ENCODE results near the gene PLA2G4C. TPM values are rescaled to one million over a fixed set of nuclear protein-coding genes. Genes with fewer than 3 reads are reported as not detected.
"Not testable (repeated sequence)": the region's sequence is repeated elsewhere in the genome, so short reads cannot be mapped to it uniquely, and the experiment has no call there.

The PLA2G4C gene
- total RNA-seq, 4 donors from 2014 or later, result 4.6 to 21.0 (median 12.4) TPM

DNA sequence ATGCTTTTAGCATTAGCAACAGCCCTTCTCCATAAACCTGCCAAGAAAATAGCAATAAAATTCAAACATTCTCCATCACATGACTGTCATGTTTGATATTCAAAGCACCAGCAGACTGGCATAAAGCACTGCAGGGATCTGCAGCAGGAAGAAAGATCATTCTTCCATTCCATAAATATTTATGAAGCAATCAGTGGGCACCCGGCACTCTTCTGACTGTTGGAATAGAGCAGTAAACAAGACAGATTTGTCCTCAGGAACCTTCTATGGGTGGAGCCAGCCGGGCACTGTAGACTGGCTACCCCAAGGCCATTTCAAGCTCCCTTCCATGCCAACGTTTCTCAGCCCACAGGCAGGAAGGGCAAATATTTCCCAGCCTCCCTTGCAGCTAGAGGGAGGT, 25.5 kb downstream of the PLA2G4C start:
- Histone ChIP-seq H3K4me3 (no peak overlapping the region), H3K27me3 (no peaks in the 10 kb centered on the region), H3K27ac (no peak overlapping the region), H3K9me3 (peaks cover 0 to 11% (median 0%) of the 10 kb centered on the region in 4 donors), H3K36me3 (peaks cover 0 to 40% (median 0%) of the 10 kb centered on the region in 3 donors), H3K4me1 (no peaks in the 10 kb centered on the region)
- DNase-seq (ENCODE audit: low spot score in 2 of 2), result no peak
- TF ChIP-seq, protein P1, sequence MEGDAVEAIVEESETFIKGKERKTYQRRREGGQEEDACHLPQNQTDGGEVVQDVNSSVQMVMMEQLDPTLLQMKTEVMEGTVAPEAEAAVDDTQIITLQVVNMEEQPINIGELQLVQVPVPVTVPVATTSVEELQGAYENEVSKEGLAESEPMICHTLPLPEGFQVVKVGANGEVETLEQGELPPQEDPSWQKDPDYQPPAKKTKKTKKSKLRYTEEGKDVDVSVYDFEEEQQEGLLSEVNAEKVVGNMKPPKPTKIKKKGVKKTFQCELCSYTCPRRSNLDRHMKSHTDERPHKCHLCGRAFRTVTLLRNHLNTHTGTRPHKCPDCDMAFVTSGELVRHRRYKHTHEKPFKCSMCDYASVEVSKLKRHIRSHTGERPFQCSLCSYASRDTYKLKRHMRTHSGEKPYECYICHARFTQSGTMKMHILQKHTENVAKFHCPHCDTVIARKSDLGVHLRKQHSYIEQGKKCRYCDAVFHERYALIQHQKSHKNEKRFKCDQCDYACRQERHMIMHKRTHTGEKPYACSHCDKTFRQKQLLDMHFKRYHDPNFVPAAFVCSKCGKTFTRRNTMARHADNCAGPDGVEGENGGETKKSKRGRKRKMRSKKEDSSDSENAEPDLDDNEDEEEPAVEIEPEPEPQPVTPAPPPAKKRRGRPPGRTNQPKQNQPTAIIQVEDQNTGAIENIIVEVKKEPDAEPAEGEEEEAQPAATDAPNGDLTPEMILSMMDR (IDR thresholded peaks at IDR 0.05), result no peak
- TF ChIP-seq EP300 (IDR thresholded peaks at IDR 0.05), result no peak
- no peak for TF ChIP-seq POLR2A (IDR thresholded peaks at IDR 0.05)
- 29 to 45% methylated on average over 3 of the region's 3 CpGs for WGBS, 2 donors

DNA sequence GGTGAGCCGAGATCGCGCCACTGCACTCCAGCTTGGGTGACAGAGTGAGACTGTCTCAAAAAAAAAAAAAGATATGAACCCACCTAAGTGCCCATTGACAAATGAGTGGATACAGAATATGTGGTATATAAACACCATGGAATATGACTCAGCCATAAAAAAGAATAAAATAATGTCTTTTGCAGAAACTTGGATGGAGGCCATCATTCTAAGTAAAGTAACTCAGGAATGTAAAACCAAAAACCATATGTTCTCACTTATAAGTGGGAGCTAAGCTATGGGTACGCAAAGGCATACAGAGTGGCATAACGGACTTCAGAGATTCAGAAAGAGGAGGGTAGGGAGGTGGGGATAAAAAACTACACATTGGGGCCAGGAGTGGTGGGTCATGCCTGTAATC, 29.5 kb downstream of the PLA2G4C start:
- H3K27ac ChIP-seq, result no peak overlapping the region
- TF ChIP-seq EP300 (IDR thresholded peaks at IDR 0.05) (no peak), POLR2A (IDR thresholded peaks at IDR 0.05) (no peak)
- TF ChIP-seq, protein P1 (IDR thresholded peaks at IDR 0.05), result no peak
- H3K4me1 ChIP-seq, result no peaks in the 10 kb centered on the region
- DNase-seq (ENCODE audit: low spot score in 2 of 2), result no peak
- H3K4me3 ChIP-seq, result no peak overlapping the region
- H3K36me3 ChIP-seq, result peaks cover 0 to 36% (median 0%) of the 10 kb centered on the region in 3 donors
- H3K27me3 ChIP-seq, result no peaks in the 10 kb centered on the region
- 86 to 90% methylated on average over 5 of the region's 5 CpGs for WGBS, 2 donors
- H3K9me3 ChIP-seq, result peaks cover 0 to 12% (median 0%) of the 10 kb centered on the region in 4 donors

DNA sequence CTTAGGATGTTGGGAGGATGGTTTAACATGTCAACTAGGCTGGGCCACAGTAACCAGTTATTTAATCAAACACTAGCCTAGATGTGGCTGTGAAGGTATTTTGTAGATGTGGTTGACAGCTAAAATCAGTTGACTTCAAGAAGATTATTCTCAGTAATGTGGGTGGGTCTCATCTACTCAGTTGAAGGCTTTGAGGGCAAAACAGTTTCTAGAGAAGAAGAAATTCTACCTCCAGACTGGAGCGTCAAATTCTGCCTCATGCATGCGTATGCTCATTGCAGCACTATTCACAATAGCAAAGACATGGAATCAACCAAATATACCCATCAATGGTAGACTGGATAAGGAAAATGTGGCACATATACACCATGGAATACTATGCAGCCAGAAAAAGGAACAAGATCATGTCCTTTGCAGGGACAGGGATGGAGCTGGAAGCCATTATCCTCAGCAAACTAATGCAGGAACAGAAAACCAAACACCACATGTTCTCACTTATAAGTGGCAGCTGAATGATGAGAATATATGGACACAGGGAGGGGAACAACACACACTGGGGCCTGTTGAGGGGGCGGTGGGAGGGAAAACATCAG, 40.3 kb downstream of the PLA2G4C start:
- H3K36me3 ChIP-seq, result peaks cover 0 to 69% (median 0%) of the 10 kb centered on the region in 3 donors
- H3K27ac ChIP-seq; H3K4me1 ChIP-seq; H3K27me3 ChIP-seq; H3K4me3 ChIP-seq; H3K9me3 ChIP-seq; DNase-seq (ENCODE audit: low spot score in 2 of 2): not testable (repeated sequence)
- WGBS, 2 donors, result 94 to 99% methylated on average over 3 of the region's 3 CpGs

DNA sequence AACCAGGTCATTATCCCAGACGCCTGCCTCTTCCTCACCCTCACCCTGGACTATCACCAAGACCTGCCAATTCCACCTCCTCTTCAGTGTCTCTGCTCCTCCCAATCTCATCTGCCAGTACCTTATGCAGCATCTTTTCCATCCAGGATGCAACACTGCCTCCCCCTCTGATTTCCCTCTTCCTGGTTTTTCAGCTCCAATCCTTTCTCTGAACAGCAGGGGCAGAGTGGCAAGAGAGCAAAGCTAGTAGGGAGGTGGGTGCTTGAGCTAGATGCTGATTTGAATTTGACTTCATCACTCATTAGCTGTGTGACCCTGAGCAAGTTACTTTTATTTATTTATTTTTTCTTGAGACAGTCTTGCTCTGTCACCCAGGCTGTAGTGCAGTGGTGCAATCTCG, 41.2 kb downstream of the PLA2G4C start:
- TF ChIP-seq, protein P1 (IDR thresholded peaks at IDR 0.05), result no peak
- TF ChIP-seq EP300 (IDR thresholded peaks at IDR 0.05), result no peak
- no peak for TF ChIP-seq POLR2A (IDR thresholded peaks at IDR 0.05)
- DNase-seq (ENCODE audit: low spot score in 2 of 2), result no peak
- Histone ChIP-seq H3K36me3 (peaks cover 0 to 68% (median 0%) of the 10 kb centered on the region in 3 donors), H3K4me1 (no peaks in the 10 kb centered on the region), H3K27ac (no peak overlapping the region), H3K4me3 (no peak overlapping the region), H3K27me3 (no peaks in the 10 kb centered on the region), H3K9me3 (no peaks in the 10 kb centered on the region)
- WGBS, 2 donors, result 76 to 84% methylated on average over 2 of the region's 2 CpGs

DNA sequence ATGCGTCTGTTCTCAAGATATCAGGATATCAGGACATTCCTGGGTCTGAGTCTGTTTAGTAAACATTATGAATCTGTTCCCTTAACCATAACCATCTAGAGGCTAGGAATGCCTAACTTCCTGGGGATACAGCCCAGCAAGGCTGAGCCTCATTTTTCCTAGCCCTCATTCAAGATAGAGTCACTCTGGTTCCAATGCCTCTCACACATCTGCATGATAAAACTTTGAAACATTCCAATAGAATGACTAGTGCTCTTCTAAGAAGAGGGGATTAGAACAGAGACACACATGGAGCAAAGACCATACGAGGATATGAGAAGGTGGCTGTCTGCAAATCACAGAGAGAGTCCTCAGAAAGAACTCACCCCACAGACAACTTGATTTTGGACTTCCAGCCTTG, 46.1 kb downstream of the PLA2G4C start:
- WGBS, 2 donors, result 76 to 84% methylated on average over 2 of the region's 2 CpGs
- no peak for DNase-seq (ENCODE audit: low spot score in 2 of 2)
- peaks cover 0 to 62% (median 0%) of the 10 kb centered on the region in 3 donors for H3K36me3 ChIP-seq
- H3K27ac ChIP-seq, result no peak overlapping the region
- no peaks in the 10 kb centered on the region for H3K27me3 ChIP-seq
- no peak overlapping the region for H3K4me3 ChIP-seq
- no peaks in the 10 kb centered on the region for H3K4me1 ChIP-seq
- no peak for TF ChIP-seq EP300 (IDR thresholded peaks at IDR 0.05)
- no peak for TF ChIP-seq POLR2A (IDR thresholded peaks at IDR 0.05)
- TF ChIP-seq, protein P1 (IDR thresholded peaks at IDR 0.05), result no peak
- no peaks in the 10 kb centered on the region for H3K9me3 ChIP-seq
